M059J (cell line): ENCODE measurements around the gene ZNF708. TPM values are rescaled to one million over a fixed set of nuclear protein-coding genes. Genes with fewer than 3 reads are reported as not detected.
"Not testable (repeated sequence)": the region's sequence is repeated elsewhere in the genome, so short reads cannot be mapped to it uniquely, and the experiment has no call there.

Source experiments
- DNase-seq: peaks from one replicate; pipeline ENCODE4 v3.0.0-alpha.2; 2012; ENCODE audit warnings: low read depth
- total RNA-seq: library from RNA; depleted of rRNA; stranded (reverse); fragments of >200 nt; shearing (Covaris generic); gene quantifications from 2 replicates; pipeline ENCODE4 v1.2.3, GENCODE V29; 2014; rRNA removed

ZNF708 gene
- 5.4 and 10.8 TPM in 2 replicates for total RNA-seq

GRCh38 chr19:21328885-21329605 lies at the start of gene ZNF708:
ZNF708 (minus strand) TSS chr19:21329410; CDS start chr19:21329212, 198 bp downstream.
- peak; percentile 95 for DNase-seq

- no peak for DNase-seq
These were observed 33.1 kb upstream of the ZNF708 start for GRCh38 chr19:21362291-21362690.

- peak; percentile 94 for DNase-seq
These were observed 29.7 kb upstream of the ZNF708 start, which contains the start of gene ZNF738 for GRCh38 chr19:21358768-21359451. ZNF738 (plus strand) TSS chr19:21359000; CDS start chr19:21359141, 141 bp downstream.

GRCh38 chr19:21352830-21353229 lies 23.6 kb upstream of the ZNF708 start:
- no peak for DNase-seq

GRCh38 chr19:21344841-21345240 lies 15.6 kb upstream of the ZNF708 start:
- DNase-seq: not testable (repeated sequence)

GRCh38 chr19:21335721-21336120 lies 6.5 kb upstream of the ZNF708 start:
- no peak for DNase-seq

GRCh38 chr19:21328406-21328805 lies 804 bp downstream of the ZNF708 start:
- peak; percentile 6 for DNase-seq

- no peak for DNase-seq
These were observed 3.0 kb downstream of the ZNF708 start for GRCh38 chr19:21326169-21326568.

GRCh38 chr19:21323000-21323399 lies 6.2 kb downstream of the ZNF708 start:
- no peak for DNase-seq

GRCh38 chr19:21322528-21322927 lies 6.7 kb downstream of the ZNF708 start:
- no peak for DNase-seq

GRCh38 chr19:21321996-21322395 lies 7.2 kb downstream of the ZNF708 start:
- DNase-seq: peak; percentile 30

GRCh38 chr19:21321134-21321533 lies 8.1 kb downstream of the ZNF708 start:
- DNase-seq: peak; percentile 31

GRCh38 chr19:21317821-21318220 lies 11.4 kb downstream of the ZNF708 start:
- DNase-seq: no peak

GRCh38 chr19:21314676-21315075 lies 14.5 kb downstream of the ZNF708 start:
- DNase-seq: peak; percentile 8

- DNase-seq: not testable (repeated sequence)
These were observed 16.4 kb downstream of the ZNF708 start for GRCh38 chr19:21312807-21313206.

- no peak for DNase-seq
These were observed 20.4 kb downstream of the ZNF708 start for GRCh38 chr19:21308773-21309172.

- not testable (repeated sequence) for DNase-seq
These were observed 22.2 kb downstream of the ZNF708 start for GRCh38 chr19:21306881-21307479.

- not testable (repeated sequence) for DNase-seq
These were observed 35.4 kb downstream of the ZNF708 start for GRCh38 chr19:21293768-21294167.

GRCh38 chr19:21269813-21270212 lies 59.4 kb downstream of the ZNF708 start:
- DNase-seq: no peak

GRCh38 chr19:21264891-21265290 lies 64.3 kb downstream of the ZNF708 start:
- DNase-seq: no peak

GRCh38 chr19:21264416-21264815 lies 64.8 kb downstream of the ZNF708 start:
- no peak for DNase-seq

GRCh38 chr19:21260848-21261381 lies 68.3 kb downstream of the ZNF708 start:
- DNase-seq: not testable (repeated sequence)
